Measurements from ENCODE around the gene DUSP16.

Gene DUSP16

GRCh38 chr12:12441843-12442461, 120.7 kb downstream of the DUSP16 start:
- Histone ChIP-seq H3K36me3 (no peaks in the 10 kb centered on the region; the same call in 1 of the 2 replicates), H3K27me3 (ENCODE audit: insufficient read depth, low read depth, severe bottlenecking) (no peaks in the 10 kb centered on the region), H3K27ac (no peak overlapping the region), H3K4me3 (ENCODE audit: low read depth, low read length) (no peak overlapping the region), H3K9me3 (ENCODE audit: severe bottlenecking) (no peaks in the 10 kb centered on the region)
- no peak for TF ChIP-seq CTCF (IDR thresholded peaks at IDR 0.05; ENCODE audit: low read depth, low read length)
- DNase-seq = no peak

- no peaks in the 10 kb centered on the region for H3K9me3 ChIP-seq (ENCODE audit: severe bottlenecking)
- no peak overlapping the region for H3K27ac ChIP-seq
- DNase-seq = no peak
These were observed 121.2 kb downstream of the DUSP16 start for GRCh38 chr12:12441429-12441807.

GRCh38 chr12:12440784-12441428, 121.8 kb downstream of the DUSP16 start:
- H3K27ac ChIP-seq = no peak overlapping the region
- H3K4me3 ChIP-seq (ENCODE audit: low read depth, low read length) = no peak overlapping the region
- no peaks in the 10 kb centered on the region for H3K9me3 ChIP-seq (ENCODE audit: severe bottlenecking)
- H3K36me3 ChIP-seq = no peaks in the 10 kb centered on the region; the same call in 1 of the 2 replicates
- no peaks in the 10 kb centered on the region for H3K27me3 ChIP-seq (ENCODE audit: insufficient read depth, low read depth, severe bottlenecking)
- no peak for TF ChIP-seq CTCF (IDR thresholded peaks at IDR 0.05; ENCODE audit: low read depth, low read length)
- DNase-seq = no peak

More at GRCh38 chr12:12441429-12441807, 121.2 kb downstream of the DUSP16 start:
- Histone ChIP-seq H3K27me3 (ENCODE audit: insufficient read depth, low read depth, severe bottlenecking) (no peaks in the 10 kb centered on the region), H3K36me3 (no peaks in the 10 kb centered on the region; the same call in 1 of the 2 replicates), H3K4me3 (ENCODE audit: low read depth, low read length) (no peak overlapping the region)
- TF ChIP-seq CTCF (IDR thresholded peaks at IDR 0.05; ENCODE audit: low read depth, low read length) = no peak

GRCh38 chr12:12439636-12440035, 123.0 kb downstream of the DUSP16 start:
- no peaks in the 10 kb centered on the region; the same call in 1 of the 2 replicates for H3K36me3 ChIP-seq
- H3K9me3 ChIP-seq (ENCODE audit: severe bottlenecking) = no peaks in the 10 kb centered on the region
- H3K27me3 ChIP-seq (ENCODE audit: insufficient read depth, low read depth, severe bottlenecking) = no peaks in the 10 kb centered on the region
- no peak for DNase-seq
- TF ChIP-seq CTCF (IDR thresholded peaks at IDR 0.05; ENCODE audit: low read depth, low read length) = no peak
- no peak overlapping the region for H3K4me3 ChIP-seq (ENCODE audit: low read depth, low read length)
- no peak overlapping the region for H3K27ac ChIP-seq

- no peak for TF ChIP-seq CTCF (IDR thresholded peaks at IDR 0.05; ENCODE audit: low read depth, low read length)
- no peaks in the 10 kb centered on the region; the same call in 1 of the 2 replicates for H3K36me3 ChIP-seq
- no peak overlapping the region for H3K27ac ChIP-seq
- H3K27me3 ChIP-seq (ENCODE audit: insufficient read depth, low read depth, severe bottlenecking) = no peaks in the 10 kb centered on the region
- H3K9me3 ChIP-seq (ENCODE audit: severe bottlenecking) = no peaks in the 10 kb centered on the region
- H3K4me3 ChIP-seq (ENCODE audit: low read depth, low read length) = no peak overlapping the region
- DNase-seq = no peak
These were observed 125.8 kb downstream of the DUSP16 start for GRCh38 chr12:12436831-12437345.

All from WERI-Rb-1 (cell line).